Measurements from ENCODE around the gene SEPTIN8.

DNA sequence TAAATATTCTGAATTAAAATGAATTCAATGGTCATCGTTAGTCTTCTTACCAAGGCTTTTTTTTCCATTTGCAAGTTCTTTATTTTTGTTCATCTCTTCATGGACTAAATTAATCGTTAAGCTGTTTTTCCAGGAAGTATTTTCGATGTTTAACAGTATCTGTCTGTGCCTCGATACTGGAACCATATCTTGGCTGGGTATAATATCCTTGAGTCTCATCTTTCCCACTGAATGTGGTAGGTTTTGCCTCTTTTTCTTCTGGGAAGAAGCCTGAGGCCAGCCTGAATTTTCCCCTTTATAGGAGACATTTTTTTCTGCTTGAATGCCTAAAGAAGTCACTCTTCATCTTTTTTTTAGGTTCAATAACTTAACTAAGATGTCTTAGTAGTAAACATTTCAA is 4.0 kb upstream of the SEPTIN8 start:
- TF ChIP-seq TAF1 (IDR thresholded peaks at IDR 0.05; ENCODE audit: borderline replicate concordance, insufficient read depth, low read length) (no peak), POLR2AphosphoS5 (IDR thresholded peaks at IDR 0.05; ENCODE audit: low read depth, low read length) (no peak), SIN3A (IDR thresholded peaks at IDR 0.05; ENCODE audit: borderline replicate concordance, insufficient read depth, low read length) (no peak), FOXP2 (optimal IDR thresholded peaks at IDR 0.05; ENCODE audit: borderline replicate concordance, extremely low read depth, extremely low read length, insufficient read depth) (no peak)
- TF ChIP-seq, protein P1, sequence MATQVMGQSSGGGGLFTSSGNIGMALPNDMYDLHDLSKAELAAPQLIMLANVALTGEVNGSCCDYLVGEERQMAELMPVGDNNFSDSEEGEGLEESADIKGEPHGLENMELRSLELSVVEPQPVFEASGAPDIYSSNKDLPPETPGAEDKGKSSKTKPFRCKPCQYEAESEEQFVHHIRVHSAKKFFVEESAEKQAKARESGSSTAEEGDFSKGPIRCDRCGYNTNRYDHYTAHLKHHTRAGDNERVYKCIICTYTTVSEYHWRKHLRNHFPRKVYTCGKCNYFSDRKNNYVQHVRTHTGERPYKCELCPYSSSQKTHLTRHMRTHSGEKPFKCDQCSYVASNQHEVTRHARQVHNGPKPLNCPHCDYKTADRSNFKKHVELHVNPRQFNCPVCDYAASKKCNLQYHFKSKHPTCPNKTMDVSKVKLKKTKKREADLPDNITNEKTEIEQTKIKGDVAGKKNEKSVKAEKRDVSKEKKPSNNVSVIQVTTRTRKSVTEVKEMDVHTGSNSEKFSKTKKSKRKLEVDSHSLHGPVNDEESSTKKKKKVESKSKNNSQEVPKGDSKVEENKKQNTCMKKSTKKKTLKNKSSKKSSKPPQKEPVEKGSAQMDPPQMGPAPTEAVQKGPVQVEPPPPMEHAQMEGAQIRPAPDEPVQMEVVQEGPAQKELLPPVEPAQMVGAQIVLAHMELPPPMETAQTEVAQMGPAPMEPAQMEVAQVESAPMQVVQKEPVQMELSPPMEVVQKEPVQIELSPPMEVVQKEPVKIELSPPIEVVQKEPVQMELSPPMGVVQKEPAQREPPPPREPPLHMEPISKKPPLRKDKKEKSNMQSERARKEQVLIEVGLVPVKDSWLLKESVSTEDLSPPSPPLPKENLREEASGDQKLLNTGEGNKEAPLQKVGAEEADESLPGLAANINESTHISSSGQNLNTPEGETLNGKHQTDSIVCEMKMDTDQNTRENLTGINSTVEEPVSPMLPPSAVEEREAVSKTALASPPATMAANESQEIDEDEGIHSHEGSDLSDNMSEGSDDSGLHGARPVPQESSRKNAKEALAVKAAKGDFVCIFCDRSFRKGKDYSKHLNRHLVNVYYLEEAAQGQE (IDR thresholded peaks at IDR 0.05; ENCODE audit: insufficient read depth in 1 of 2, low read depth in 2 of 2, low read length in 2 of 2), result no peak

Measured in PFSK-1 (cell line).